ENCODE data around the gene PAM16. TPM values are rescaled to one million over a fixed set of nuclear protein-coding genes. Genes with fewer than 3 reads are reported as not detected.
A peak's percentile ranks its signal among the peaks of the same experiment; 100 is the strongest.

Gene PAM16
- total RNA-seq, 3 donors from 2014 or later = 31.9 to 35.8 (median 32.6) TPM

DNA sequence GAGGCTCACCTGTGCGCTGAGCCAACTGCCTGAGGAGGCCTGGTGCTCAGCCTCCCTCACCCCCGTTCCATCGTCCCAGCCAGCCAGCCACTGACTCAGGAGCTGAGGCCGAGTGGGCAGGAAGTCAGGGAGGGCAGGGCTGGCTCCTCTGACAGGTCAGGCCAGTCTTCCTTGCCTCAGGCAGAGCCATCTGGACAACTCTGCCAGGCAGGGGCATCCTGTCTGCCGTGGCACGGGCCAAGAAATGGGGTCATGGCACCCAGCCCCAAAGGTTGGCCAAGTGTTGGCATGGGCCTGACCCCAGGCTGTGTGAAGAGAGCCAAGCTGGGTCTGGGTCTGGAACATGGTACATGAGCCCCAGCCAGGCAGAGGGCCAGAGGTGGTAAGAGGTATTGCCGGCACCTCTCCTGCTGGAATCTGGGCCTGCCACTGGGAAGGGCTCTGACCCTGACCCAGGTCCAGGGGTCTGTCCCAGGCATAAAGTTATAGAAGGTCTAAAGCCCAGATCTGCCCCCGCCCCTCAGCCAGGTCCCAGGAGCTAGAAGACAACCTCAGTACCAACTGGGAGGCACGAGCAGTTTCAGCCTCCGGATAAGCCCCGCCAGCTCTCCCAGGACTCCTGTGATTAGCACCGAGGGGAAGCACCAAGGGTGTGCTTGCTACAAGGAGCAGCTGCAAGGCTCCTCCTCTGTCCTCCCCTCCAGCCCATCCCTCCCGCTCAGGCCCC lies 18.0 kb upstream of the PAM16 start:
- ATAC-seq = no peak
- no peaks in the 10 kb centered on the region for H3K9me3 ChIP-seq
- peaks cover 9% of the 10 kb centered on the region for H3K4me1 ChIP-seq (ENCODE audit: low read depth)
- no peaks in the 10 kb centered on the region for H3K36me3 ChIP-seq (ENCODE audit: low read depth)
- DNase-seq = no peak
- no peak for TF ChIP-seq CTCF (IDR thresholded peaks at IDR 0.05)
- intact Hi-C loops (cut with DNase I, micrococcal nuclease) = no loop called here
- H3K4me3 ChIP-seq = no peak overlapping the region

DNA sequence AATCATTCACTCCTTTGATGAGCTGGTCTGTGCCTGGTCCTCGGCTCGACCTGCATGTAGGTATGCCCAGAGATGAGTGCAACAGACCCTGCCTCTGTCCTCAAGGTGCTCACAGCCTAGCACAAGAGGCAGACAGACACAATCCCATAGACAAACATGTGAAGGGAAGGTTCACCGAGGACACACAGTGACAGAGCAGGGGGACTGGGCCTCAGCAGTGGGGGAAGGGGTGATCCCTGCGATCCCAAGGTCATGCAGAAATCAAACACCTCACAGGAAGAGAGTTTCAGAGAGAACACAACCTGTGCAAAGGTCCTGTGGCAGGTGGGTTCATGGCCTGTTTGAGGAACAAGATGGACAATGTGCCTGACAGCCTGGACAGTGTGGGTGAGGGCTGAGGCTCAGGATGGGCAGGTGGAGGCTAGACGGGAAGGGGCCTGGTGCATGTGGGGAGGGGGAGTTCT lies 16.3 kb upstream of the PAM16 start:
- intact Hi-C loops (cut with DNase I, micrococcal nuclease) = no loop called here
- Histone ChIP-seq H3K9me3 (no peaks in the 10 kb centered on the region), H3K4me1 (ENCODE audit: low read depth) (peaks cover 4% of the 10 kb centered on the region), H3K36me3 (ENCODE audit: low read depth) (peaks cover under 1% of the 10 kb centered on the region), H3K4me3 (no peak overlapping the region)
- TF ChIP-seq CTCF (IDR thresholded peaks at IDR 0.05) = no peak
- no peak for DNase-seq
- ATAC-seq = no peak

GRCh38 chr16:4366016-4366415 lies 14.9 kb upstream of the PAM16 start:
- Histone ChIP-seq H3K4me3 (no peak overlapping the region), H3K9me3 (no peaks in the 10 kb centered on the region), H3K4me1 (ENCODE audit: low read depth) (no peaks in the 10 kb centered on the region), H3K36me3 (ENCODE audit: low read depth) (peaks cover 3% of the 10 kb centered on the region)
- intact Hi-C loops (cut with DNase I, micrococcal nuclease) = no loop called here
- no peak for TF ChIP-seq CTCF (IDR thresholded peaks at IDR 0.05)
- ATAC-seq (no peak), DNase-seq (no peak)

- Histone ChIP-seq H3K36me3 (ENCODE audit: low read depth) (peaks cover 3% of the 10 kb centered on the region), H3K4me1 (ENCODE audit: low read depth) (no peaks in the 10 kb centered on the region), H3K4me3 (no peak overlapping the region), H3K9me3 (no peaks in the 10 kb centered on the region)
- TF ChIP-seq CTCF (IDR thresholded peaks at IDR 0.05) = no peak
- intact Hi-C loops (cut with DNase I, micrococcal nuclease) = no loop called here
- no peak for ATAC-seq
- no peak for DNase-seq
Measured at GRCh38 chr16:4365615-4366014, 14.5 kb upstream of the PAM16 start.

- no peak for TF ChIP-seq CTCF (IDR thresholded peaks at IDR 0.05)
- DNase-seq = no peak
- ATAC-seq = peak; percentile 9
- intact Hi-C loops (cut with DNase I, micrococcal nuclease) = no loop called here
- no peak overlapping the region for H3K4me3 ChIP-seq
- H3K36me3 ChIP-seq (ENCODE audit: low read depth) = peaks cover 3% of the 10 kb centered on the region
- H3K9me3 ChIP-seq = no peaks in the 10 kb centered on the region
- H3K4me1 ChIP-seq (ENCODE audit: low read depth) = no peaks in the 10 kb centered on the region
Measured at GRCh38 chr16:4365014-4365406, 13.9 kb upstream of the PAM16 start.

Measured in mucosa of descending colon (tissue), 3 donors.